Small intestine (tissue), 7 donors: Measurements from ENCODE around the gene TAX1BP3. TPM values are rescaled to one million over a fixed set of nuclear protein-coding genes. Genes with fewer than 3 reads are reported as not detected.

ENCODE experiments used
- DNase-seq, 2 donors: peaks; one replicate each; pipeline versions ENCODE4 v3.0.0 to v3.0.0-alpha.2; 2013
- FAIRE-seq: peaks from 2 replicates; lab custom pipeline; 2012; peaks lifted over from hg19 to GRCh38; lab: Jason Lieb, UNC
- H3K27ac ChIP-seq, 3 donors: one replicate each; pipeline ENCODE4 v1.5.1; 2013; ENCODE audit warnings: low read length in 2 of 3, mild to moderate bottlenecking in 2 of 3, control low read depth in 1 of 3, inconsistent platforms in 1 of 3, low read depth in 1 of 3, moderate library complexity in 1 of 3
- H3K27me3 ChIP-seq, 3 donors: one replicate each; pipeline ENCODE4 v1.6.1; 2013; ENCODE audit warnings: low read length in 3 of 3, inconsistent platforms in 1 of 3; ENCODE audit not compliant: control insufficient read depth in 3 of 3, insufficient read depth in 3 of 3
- H3K36me3 ChIP-seq, 3 donors: one replicate each; pipeline ENCODE4 v1.6.1; 2013; ENCODE audit warnings: low read length in 3 of 3, inconsistent platforms in 1 of 3, low read depth in 1 of 3, mild to moderate bottlenecking in 1 of 3, moderate library complexity in 1 of 3; ENCODE audit not compliant: control insufficient read depth in 3 of 3, insufficient read depth in 2 of 3
- H3K4me1 ChIP-seq, 3 donors: one replicate each; pipeline ENCODE4 v1.6.1; 2013; ENCODE audit warnings: low read length in 2 of 3, inconsistent platforms in 1 of 3, low read depth in 1 of 3, mild to moderate bottlenecking in 1 of 3, moderate library complexity in 1 of 3; ENCODE audit not compliant: control insufficient read depth in 3 of 3, insufficient read depth in 2 of 3
- H3K4me3 ChIP-seq, 3 donors: one replicate each; pipeline ENCODE4 v1.5.1; 2013; ENCODE audit warnings: low read length in 3 of 3, control low read depth in 1 of 3, inconsistent platforms in 1 of 3, low read depth in 1 of 3, mild to moderate bottlenecking in 1 of 3, moderate library complexity in 1 of 3
- H3K9me3 ChIP-seq, 2 donors: one replicate each; pipeline ENCODE4 v1.6.1; 2013; ENCODE audit warnings: low read depth in 1 of 2, low read length in 1 of 2; ENCODE audit not compliant: control insufficient read depth in 2 of 2, insufficient read depth in 1 of 2
- WGBS, 3 donors: extraction: QIAGEN DNeasy Blood & Tissue Kit; methylation state at CpG; one replicate each; pipeline ENCODE4 v1.1.7; 2013; 5-methylcytosine and 5-hydroxymethylcytosine counted together
- polyA plus RNA-seq, 4 donors: library from polyadenylated mRNA; stranded (reverse) in 3 of 4; unstranded in 1 of 4; fragments of 200-250 nt in 3 of 4; fragments of 120-200 nt in 1 of 4; gene quantifications; one replicate each; pipeline versions ENCODE4 v1.2.1 to v1.2.3, GENCODE V29; 2013
- donor health status: healthy with polysubstance abuse.
- donor health status: control.
- donor health status: control.
- donor health status: Bipolar disorder and iron deficiency.
- donor health status: healthy.

The TAX1BP3 gene
- polyA plus RNA-seq, 4 donors, result 102 to 442 (median 235) TPM

GRCh38 chr17:3659541-3660111, 8.8 kb downstream of the TAX1BP3 start:
- H3K27ac ChIP-seq, result peak overlapping the region in 1 of 3 donors; percentile 70
- peaks cover 0 to 9% (median 2%) of the 10 kb centered on the region in 3 donors for H3K4me1 ChIP-seq
- H3K4me3 ChIP-seq, result no peak overlapping the region
- WGBS, 3 donors, result 46 to 64% (median 54%) methylated on average over 22 of the region's 22 CpGs
- DNase-seq, result peak in 1 of 2 donors; percentile 58
- peaks cover 4 to 87% (median 9%) of the 10 kb centered on the region in 3 donors for H3K36me3 ChIP-seq
- H3K27me3 ChIP-seq, result no peaks in the 10 kb centered on the region
- FAIRE-seq, result no peak
- H3K9me3 ChIP-seq, result no peaks in the 10 kb centered on the region

GRCh38 chr17:3658784-3659449, 9.5 kb downstream of the TAX1BP3 start:
- peaks cover 3 to 80% (median 3%) of the 10 kb centered on the region in 3 donors for H3K36me3 ChIP-seq
- 71 to 77% (median 74%) methylated on average over 22 of the region's 22 CpGs for WGBS, 3 donors

GRCh38 chr17:3657874-3658783, 10.2 kb downstream of the TAX1BP3 start:
- 84 to 89% (median 89%) methylated on average over 42 of the region's 42 CpGs for WGBS, 3 donors
- no peak for DNase-seq
- no peaks in the 10 kb centered on the region for H3K9me3 ChIP-seq
- H3K36me3 ChIP-seq, result peaks cover 2 to 72% (median 3%) of the 10 kb centered on the region in 3 donors
- H3K4me3 ChIP-seq, result no peak overlapping the region
- no peak overlapping the region for H3K27ac ChIP-seq
- H3K27me3 ChIP-seq, result no peaks in the 10 kb centered on the region
- peaks cover 0 to 9% (median 2%) of the 10 kb centered on the region in 3 donors for H3K4me1 ChIP-seq
- FAIRE-seq, result no peak

More at GRCh38 chr17:3658784-3659449, 9.5 kb downstream of the TAX1BP3 start:
- Histone ChIP-seq H3K4me3 (no peak overlapping the region), H3K27ac (peak overlapping the region in 1 of 3 donors; percentile 70), H3K4me1 (peaks cover 0 to 9% (median 2%) of the 10 kb centered on the region in 3 donors), H3K27me3 (no peaks in the 10 kb centered on the region), H3K9me3 (no peaks in the 10 kb centered on the region)
- FAIRE-seq (no peak), DNase-seq (no peak)

- Histone ChIP-seq H3K27ac (no peak overlapping the region), H3K4me1 (peaks cover 0 to 9% (median 2%) of the 10 kb centered on the region in 3 donors), H3K4me3 (no peak overlapping the region), H3K27me3 (no peaks in the 10 kb centered on the region), H3K9me3 (no peaks in the 10 kb centered on the region), H3K36me3 (peaks cover 2 to 66% (median 3%) of the 10 kb centered on the region in 3 donors)
- DNase-seq, result no peak
- no peak for FAIRE-seq
- 84 to 86% (median 86%) methylated on average over 7 of the region's 7 CpGs for WGBS, 3 donors
Observed at GRCh38 chr17:3657588-3657869, 10.8 kb downstream of the TAX1BP3 start.

GRCh38 chr17:3656755-3657587, 11.4 kb downstream of the TAX1BP3 start:
- Histone ChIP-seq H3K27ac (no peak overlapping the region), H3K4me1 (peaks cover 0 to 9% (median 2%) of the 10 kb centered on the region in 3 donors), H3K36me3 (peaks cover 0 to 62% (median 2%) of the 10 kb centered on the region in 3 donors), H3K27me3 (no peaks in the 10 kb centered on the region), H3K4me3 (no peak overlapping the region), H3K9me3 (no peaks in the 10 kb centered on the region)
- DNase-seq, result no peak
- FAIRE-seq, result no peak
- WGBS, 3 donors, result 77 to 85% (median 84%) methylated on average over 15 to 16 of the region's 16 CpGs

GRCh38 chr17:3656353-3656752, 12.0 kb downstream of the TAX1BP3 start:
- no peaks in the 10 kb centered on the region for H3K27me3 ChIP-seq
- no peak overlapping the region for H3K27ac ChIP-seq
- WGBS, 3 donors, result 88 to 91% (median 89%) methylated on average over 14 to 16 of the region's 16 CpGs
- no peaks in the 10 kb centered on the region for H3K9me3 ChIP-seq
- no peak overlapping the region for H3K4me3 ChIP-seq
- H3K36me3 ChIP-seq, result peaks cover 0 to 58% (median 2%) of the 10 kb centered on the region in 3 donors
- DNase-seq (no peak), FAIRE-seq (no peak)
- H3K4me1 ChIP-seq, result peaks cover 0 to 9% (median 2%) of the 10 kb centered on the region in 3 donors

- H3K4me3 ChIP-seq, result no peak overlapping the region
- FAIRE-seq (no peak), DNase-seq (no peak)
- no peaks in the 10 kb centered on the region for H3K27me3 ChIP-seq
- no peaks in the 10 kb centered on the region for H3K9me3 ChIP-seq
- H3K4me1 ChIP-seq, result peaks cover 0 to 9% (median 2%) of the 10 kb centered on the region in 3 donors
- H3K27ac ChIP-seq, result no peak overlapping the region
- H3K36me3 ChIP-seq, result peaks cover 0 to 57% (median 2%) of the 10 kb centered on the region in 3 donors
- WGBS, 3 donors, result 82 to 88% (median 85%) methylated on average over 6 to 11 of the region's 11 CpGs
Observed at GRCh38 chr17:3655766-3656165, 12.6 kb downstream of the TAX1BP3 start.
